ENCODE data around the gene MYO15B.

The MYO15B gene

GRCh38 chr17:75571197-75571884, 16.3 kb upstream of the MYO15B start:
- no peak for TF ChIP-seq SIN3A (IDR thresholded peaks at IDR 0.05; ENCODE audit: borderline replicate concordance, insufficient read depth, low read length)

- no peak for TF ChIP-seq SIN3A (IDR thresholded peaks at IDR 0.05; ENCODE audit: borderline replicate concordance, insufficient read depth, low read length)
- no peak for TF ChIP-seq POLR2AphosphoS5 (IDR thresholded peaks at IDR 0.05; ENCODE audit: low read depth, low read length)
- no peak for TF ChIP-seq FOXP2 (optimal IDR thresholded peaks at IDR 0.05; ENCODE audit: borderline replicate concordance, extremely low read depth, extremely low read length, insufficient read depth)
- TF ChIP-seq TAF1 (IDR thresholded peaks at IDR 0.05; ENCODE audit: borderline replicate concordance, insufficient read depth, low read length): no peak
- no peak for TF ChIP-seq REST (IDR thresholded peaks at IDR 0.05; ENCODE audit: insufficient read depth in 1 of 2, low read depth in 2 of 2, low read length in 2 of 2)
These were observed 15.8 kb upstream of the MYO15B start for GRCh38 chr17:75571885-75572215.

GRCh38 chr17:75572713-75573539, 14.7 kb upstream of the MYO15B start:
- TF ChIP-seq FOXP2 (optimal IDR thresholded peaks at IDR 0.05; ENCODE audit: borderline replicate concordance, extremely low read depth, extremely low read length, insufficient read depth) (no peak), POLR2AphosphoS5 (IDR thresholded peaks at IDR 0.05; ENCODE audit: low read depth, low read length) (no peak), SIN3A (IDR thresholded peaks at IDR 0.05; ENCODE audit: borderline replicate concordance, insufficient read depth, low read length) (no peak)

GRCh38 chr17:75573540-75573957, 14.1 kb upstream of the MYO15B start:
- TF ChIP-seq FOXP2 (optimal IDR thresholded peaks at IDR 0.05; ENCODE audit: borderline replicate concordance, extremely low read depth, extremely low read length, insufficient read depth) (no peak), SIN3A (IDR thresholded peaks at IDR 0.05; ENCODE audit: borderline replicate concordance, insufficient read depth, low read length) (no peak), TAF1 (IDR thresholded peaks at IDR 0.05; ENCODE audit: borderline replicate concordance, insufficient read depth, low read length) (no peak), POLR2AphosphoS5 (IDR thresholded peaks at IDR 0.05; ENCODE audit: low read depth, low read length) (no peak), REST (IDR thresholded peaks at IDR 0.05; ENCODE audit: insufficient read depth in 1 of 2, low read depth in 2 of 2, low read length in 2 of 2) (no peak)

- TF ChIP-seq SIN3A (IDR thresholded peaks at IDR 0.05; ENCODE audit: borderline replicate concordance, insufficient read depth, low read length): no peak
- no peak for TF ChIP-seq POLR2AphosphoS5 (IDR thresholded peaks at IDR 0.05; ENCODE audit: low read depth, low read length)
- TF ChIP-seq FOXP2 (optimal IDR thresholded peaks at IDR 0.05; ENCODE audit: borderline replicate concordance, extremely low read depth, extremely low read length, insufficient read depth): no peak
- no peak for TF ChIP-seq REST (IDR thresholded peaks at IDR 0.05; ENCODE audit: insufficient read depth in 1 of 2, low read depth in 2 of 2, low read length in 2 of 2)
- no peak for TF ChIP-seq TAF1 (IDR thresholded peaks at IDR 0.05; ENCODE audit: borderline replicate concordance, insufficient read depth, low read length)
These were observed 13.6 kb upstream of the MYO15B start for GRCh38 chr17:75573994-75574393.

All from PFSK-1 (cell line).